Sigmoid colon (tissue), 7 donors: ENCODE results near the gene FBXL7. TPM values are rescaled to one million over a fixed set of nuclear protein-coding genes. Genes with fewer than 3 reads are reported as not detected.

ENCODE experiments used
- DNase-seq: peaks from one replicate; pipeline ENCODE4 v3.0.0-alpha.2; 2019
- H3K27ac ChIP-seq, 4 donors: fragments of 200-600 bp; sonication (generic); one replicate each; pipeline ENCODE4 v1.5.1; 2016 to 2019; ENCODE audit warnings: mild to moderate bottlenecking in 1 of 4
- H3K27me3 ChIP-seq, 3 donors: fragments of 200-600 bp; sonication (generic); one replicate each; pipeline ENCODE4 v1.5.1; 2019; ENCODE audit warnings: mild to moderate bottlenecking in 1 of 3
- H3K36me3 ChIP-seq, 4 donors: fragments of 200-600 bp; sonication (generic); one replicate each; pipeline ENCODE4 v1.5.1; 2016 to 2019
- H3K4me1 ChIP-seq, 4 donors: fragments of 200-600 bp; sonication (generic); one replicate each; pipeline ENCODE4 v1.5.1; 2017 to 2019
- H3K4me3 ChIP-seq, 4 donors: fragments of 200-600 bp; sonication (generic); one replicate each; pipeline ENCODE4 v1.5.1; 2017 to 2019; ENCODE audit warnings: mild to moderate bottlenecking in 2 of 4, moderate library complexity in 1 of 4
- H3K9me3 ChIP-seq, 4 donors: fragments of 200-600 bp in 3 of 4; sonication (generic) in 3 of 4; one replicate each; pipeline versions ENCODE4 v1.5.1 to v1.6.1; 2013 to 2019
- CTCF ChIP-seq, 4 experiments: fragments of 450-650 bp in 3 of 4; fragments of 200-600 bp in 1 of 4; IDR thresholded peaks; one replicate each; pipeline ENCODE4 v1.5.1; 2016 to 2019; ENCODE audit warnings: antibody characterized with exemption in 4 of 4, mild to moderate bottlenecking in 3 of 4, moderate library complexity in 2 of 4
- EP300 ChIP-seq, 4 donors: sonication (generic); formaldehyde crosslinking; IDR thresholded peaks; one replicate each; pipeline ENCODE4 v1.6.1; 2017; ENCODE audit warnings: antibody characterized with exemption in 4 of 4
- POLR2A ChIP-seq, 2 donors: fragments of 450-650 bp; IDR thresholded peaks; one replicate each; pipeline ENCODE4 v1.6.1; 2016; ENCODE audit warnings: antibody characterized with exemption in 2 of 2, mild to moderate bottlenecking in 2 of 2, moderate library complexity in 2 of 2
- POLR2AphosphoS5 ChIP-seq, 4 donors: sonication (generic); formaldehyde crosslinking; IDR thresholded peaks; one replicate each; pipeline ENCODE4 v1.6.1; 2017; ENCODE audit warnings: antibody characterized with exemption in 4 of 4
- WGBS, 2 donors: extraction: QIAGEN DNeasy Blood & Tissue Kit; methylation state at CpG; one replicate each; pipeline ENCODE4 v1.1.7; 2013; 5-methylcytosine and 5-hydroxymethylcytosine counted together
- intact Hi-C: fragments of 100-400 bp; cut with DNase I; formaldehyde crosslinking; loops from one replicate; pipeline ENCODE4 v1.15.1; 2023
- polyA plus RNA-seq, 3 donors: library from polyadenylated mRNA; stranded (reverse); fragments of 200-250 nt; gene quantifications; one replicate each; pipeline ENCODE4 v1.2.3, GENCODE V29; 2013
- total RNA-seq, 4 donors: library from RNA; depleted of rRNA; stranded (reverse); fragments of >200 nt; gene quantifications; one replicate each; pipeline ENCODE4 v1.1.0, GENCODE V29; 2016
- donor health status: healthy with polysubstance abuse.
- donor health status: Bipolar disorder and iron deficiency.
- donor health status: healthy.

Gene FBXL7
- total and polyA plus RNA-seq, 7 donors, result 0.92 to 44.3 (median 18.2) TPM

DNA sequence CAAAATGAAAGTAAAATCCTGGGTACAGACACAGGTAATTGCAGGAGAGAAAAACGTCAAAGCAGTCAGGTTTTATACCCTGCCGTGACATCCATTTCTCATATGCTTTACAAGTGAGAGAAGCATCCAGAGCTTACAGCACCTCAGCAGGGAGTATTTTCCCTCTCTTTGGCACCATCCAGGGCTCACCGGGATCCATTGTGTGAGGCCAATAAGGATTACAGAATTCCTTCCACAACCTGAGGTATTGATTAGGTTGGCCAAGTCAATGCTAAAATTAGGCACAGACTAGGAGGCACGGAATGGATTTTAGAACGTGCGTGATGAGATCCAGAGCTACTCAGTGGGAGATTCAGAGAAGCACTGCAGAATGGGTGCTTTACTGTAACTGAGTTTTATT, 296.6 kb downstream of the FBXL7 start:
- Histone ChIP-seq H3K4me3 (no peak overlapping the region), H3K4me1 (peaks cover 0 to 41% (median 22%) of the 10 kb centered on the region in 4 donors), H3K27ac (no peak overlapping the region), H3K9me3 (no peaks in the 10 kb centered on the region), H3K36me3 (no peaks in the 10 kb centered on the region), H3K27me3 (no peaks in the 10 kb centered on the region)
- DNase-seq, result no peak
- no peak for TF ChIP-seq POLR2A (IDR thresholded peaks at IDR 0.05)
- TF ChIP-seq CTCF (IDR thresholded peaks at IDR 0.05), result no peak
- no peak for TF ChIP-seq EP300 (IDR thresholded peaks at IDR 0.05)
- no peak for TF ChIP-seq POLR2AphosphoS5 (IDR thresholded peaks at IDR 0.05)
- 74 to 84% methylated on average over 6 of the region's 6 CpGs for WGBS, 2 donors
- intact Hi-C loops, result loop anchor here (10.0 kb wide), 1 partner anchor 292 kb away; the partner anchor contains the start of gene FBXL7

GRCh38 chr5:15797116-15797515, 297.1 kb downstream of the FBXL7 start:
- Histone ChIP-seq H3K36me3 (no peaks in the 10 kb centered on the region), H3K4me1 (peaks cover 0 to 35% (median 18%) of the 10 kb centered on the region in 4 donors), H3K27ac (no peak overlapping the region), H3K4me3 (no peak overlapping the region), H3K27me3 (no peaks in the 10 kb centered on the region), H3K9me3 (no peaks in the 10 kb centered on the region)
- TF ChIP-seq POLR2AphosphoS5 (IDR thresholded peaks at IDR 0.05) (no peak), CTCF (IDR thresholded peaks at IDR 0.05) (no peak), EP300 (IDR thresholded peaks at IDR 0.05) (no peak), POLR2A (IDR thresholded peaks at IDR 0.05) (no peak)
- intact Hi-C loops, result loop anchor here (10.0 kb wide), 1 partner anchor 292 kb away; the partner anchor contains the start of gene FBXL7
- 29 to 60% methylated on average over 1 of the region's 1 CpG for WGBS, 2 donors
- no peak for DNase-seq

DNA sequence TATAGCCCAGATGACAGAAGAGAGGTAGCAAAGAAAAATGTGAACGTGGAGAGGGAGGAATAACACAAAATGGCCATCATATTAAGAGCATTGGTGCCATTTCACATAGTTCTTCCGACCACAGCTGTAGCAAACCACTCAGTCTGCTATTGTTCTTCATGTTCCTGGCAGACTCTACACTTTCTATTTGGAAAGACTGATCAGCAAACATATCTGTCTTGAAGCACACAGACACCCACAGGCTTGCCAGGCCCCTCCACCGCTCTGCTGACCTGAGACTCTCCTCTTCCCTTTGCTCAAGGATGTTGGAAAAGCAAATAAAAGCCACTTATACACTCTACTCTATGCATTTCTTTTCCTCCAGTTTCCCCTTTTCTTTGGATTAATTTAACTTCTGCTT, 298.0 kb downstream of the FBXL7 start:
- Histone ChIP-seq H3K27me3 (no peaks in the 10 kb centered on the region), H3K36me3 (no peaks in the 10 kb centered on the region), H3K27ac (no peak overlapping the region), H3K4me1 (peaks cover 0 to 31% (median 16%) of the 10 kb centered on the region in 4 donors), H3K4me3 (no peak overlapping the region), H3K9me3 (no peaks in the 10 kb centered on the region)
- DNase-seq, result no peak
- intact Hi-C loops, result loop anchor here (10.0 kb wide), 1 partner anchor 293 kb away; the partner anchor contains the start of gene FBXL7
- 30 to 53% methylated on average over 3 of the region's 3 CpGs for WGBS, 2 donors
- TF ChIP-seq CTCF (IDR thresholded peaks at IDR 0.05), result no peak
- no peak for TF ChIP-seq POLR2AphosphoS5 (IDR thresholded peaks at IDR 0.05)
- no peak for TF ChIP-seq EP300 (IDR thresholded peaks at IDR 0.05)
- TF ChIP-seq POLR2A (IDR thresholded peaks at IDR 0.05), result no peak

- Histone ChIP-seq H3K9me3 (no peaks in the 10 kb centered on the region), H3K36me3 (no peaks in the 10 kb centered on the region), H3K4me3 (no peak overlapping the region), H3K27me3 (no peaks in the 10 kb centered on the region), H3K27ac (no peak overlapping the region), H3K4me1 (peaks cover 0 to 27% (median 14%) of the 10 kb centered on the region in 4 donors)
- TF ChIP-seq CTCF (IDR thresholded peaks at IDR 0.05) (no peak), POLR2AphosphoS5 (IDR thresholded peaks at IDR 0.05) (no peak), EP300 (IDR thresholded peaks at IDR 0.05) (no peak), POLR2A (IDR thresholded peaks at IDR 0.05) (no peak)
- intact Hi-C loops, result loop anchor here (10.0 kb wide), 1 partner anchor 294 kb away; the partner anchor contains the start of gene FBXL7
- 87 to 95% methylated on average over 1 of the region's 1 CpG for WGBS, 2 donors
- no peak for DNase-seq
These were observed 299.0 kb downstream of the FBXL7 start for GRCh38 chr5:15799014-15799413.

- H3K36me3 ChIP-seq, result no peaks in the 10 kb centered on the region
- H3K27ac ChIP-seq, result no peak overlapping the region
- intact Hi-C loops, result loop anchor here (10.0 kb wide), 1 partner anchor 295 kb away; the partner anchor contains the start of gene FBXL7
- no peak for DNase-seq
- H3K4me1 ChIP-seq, result peaks cover 0 to 21% (median 10%) of the 10 kb centered on the region in 4 donors
- H3K27me3 ChIP-seq, result no peaks in the 10 kb centered on the region
- H3K9me3 ChIP-seq, result no peaks in the 10 kb centered on the region
- TF ChIP-seq POLR2AphosphoS5 (IDR thresholded peaks at IDR 0.05) (no peak), EP300 (IDR thresholded peaks at IDR 0.05) (no peak), POLR2A (IDR thresholded peaks at IDR 0.05) (no peak), CTCF (IDR thresholded peaks at IDR 0.05) (no peak)
- 85 to 93% methylated on average over 7 of the region's 7 CpGs for WGBS, 2 donors
- H3K4me3 ChIP-seq, result no peak overlapping the region
These were observed 299.6 kb downstream of the FBXL7 start for GRCh38 chr5:15799612-15800011.
